HL-60 (cell line): ENCODE results near the gene SIX2.

Source experiments
- DNase-seq, 2 experiments: peaks; one replicate each; pipeline ENCODE4 v3.0.0-alpha.2; 2010 to 2020; ENCODE audit warnings: low read depth in 1 of 2, low spot score in 1 of 2
- H3K27ac ChIP-seq: fragments of 250-450 bp; sonication (Bioruptor Pico); replicated peaks from 2 replicates; pipeline ENCODE4 v1.5.1; 2020; ENCODE audit warnings: mild to moderate bottlenecking, moderate library complexity
- H3K27me3 ChIP-seq: fragments of 250-450 bp; sonication (Bioruptor Pico); 2 replicates; pipeline ENCODE4 v1.5.1; 2021; ENCODE audit warnings: mild to moderate bottlenecking, moderate library complexity; ENCODE audit not compliant: insufficient read depth, poor library complexity, severe bottlenecking
- H3K4me3 ChIP-seq: replicated peaks from 2 replicates; pipeline ENCODE4 v1.5.1; 2011; ENCODE audit warnings: mild to moderate bottlenecking, control low read depth, low read length; ENCODE audit not compliant: insufficient read depth
- GABPA ChIP-seq: IDR thresholded peaks from 2 replicates; pipeline ENCODE4 v1.6.1; 2012; ENCODE audit warnings: low read depth
- POLR2AphosphoS5 ChIP-seq: IDR thresholded peaks from 2 replicates; pipeline ENCODE4 v1.6.1; 2012; ENCODE audit warnings: low read depth
- SPI1 ChIP-seq: IDR thresholded peaks from 2 replicates; pipeline ENCODE4 v1.6.1; 2012; ENCODE audit warnings: low read depth, mild to moderate bottlenecking, borderline replicate concordance
- TF ChIP-seq, protein P1 (sequence below): IDR thresholded peaks from 2 replicates; pipeline ENCODE4 v1.6.1; 2012; ENCODE audit warnings: low read depth; ENCODE audit not compliant: insufficient replicate concordance
- TF ChIP-seq, protein P2 (sequence below): IDR thresholded peaks from one replicate; pipeline ENCODE4 v1.5.1; 2011; ENCODE audit warnings: low read length, control low read depth, inconsistent platforms; ENCODE audit not compliant: insufficient read depth

Gene SIX2

DNA sequence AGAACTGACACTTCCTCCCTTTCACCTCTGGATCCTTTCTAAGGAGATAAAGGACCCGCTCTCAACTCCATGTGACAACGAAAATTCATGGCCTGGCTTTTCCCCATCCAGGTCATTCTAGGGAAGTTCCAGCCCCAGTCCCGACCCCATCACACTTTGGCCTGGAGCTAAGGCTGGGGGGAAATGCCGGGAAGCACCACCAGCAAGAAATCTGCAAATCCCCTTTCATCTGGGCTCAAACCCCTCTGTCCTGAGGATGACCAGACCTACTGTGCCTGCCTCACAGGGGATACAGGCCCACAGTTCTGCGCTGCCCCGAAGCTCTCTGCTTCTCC, 1.3 kb downstream of the SIX2 start:
- no peak for DNase-seq
- H3K4me3 ChIP-seq, result no peak overlapping the region
- no peak for TF ChIP-seq GABPA
- no peak for TF ChIP-seq SPI1
- TF ChIP-seq, protein P1, sequence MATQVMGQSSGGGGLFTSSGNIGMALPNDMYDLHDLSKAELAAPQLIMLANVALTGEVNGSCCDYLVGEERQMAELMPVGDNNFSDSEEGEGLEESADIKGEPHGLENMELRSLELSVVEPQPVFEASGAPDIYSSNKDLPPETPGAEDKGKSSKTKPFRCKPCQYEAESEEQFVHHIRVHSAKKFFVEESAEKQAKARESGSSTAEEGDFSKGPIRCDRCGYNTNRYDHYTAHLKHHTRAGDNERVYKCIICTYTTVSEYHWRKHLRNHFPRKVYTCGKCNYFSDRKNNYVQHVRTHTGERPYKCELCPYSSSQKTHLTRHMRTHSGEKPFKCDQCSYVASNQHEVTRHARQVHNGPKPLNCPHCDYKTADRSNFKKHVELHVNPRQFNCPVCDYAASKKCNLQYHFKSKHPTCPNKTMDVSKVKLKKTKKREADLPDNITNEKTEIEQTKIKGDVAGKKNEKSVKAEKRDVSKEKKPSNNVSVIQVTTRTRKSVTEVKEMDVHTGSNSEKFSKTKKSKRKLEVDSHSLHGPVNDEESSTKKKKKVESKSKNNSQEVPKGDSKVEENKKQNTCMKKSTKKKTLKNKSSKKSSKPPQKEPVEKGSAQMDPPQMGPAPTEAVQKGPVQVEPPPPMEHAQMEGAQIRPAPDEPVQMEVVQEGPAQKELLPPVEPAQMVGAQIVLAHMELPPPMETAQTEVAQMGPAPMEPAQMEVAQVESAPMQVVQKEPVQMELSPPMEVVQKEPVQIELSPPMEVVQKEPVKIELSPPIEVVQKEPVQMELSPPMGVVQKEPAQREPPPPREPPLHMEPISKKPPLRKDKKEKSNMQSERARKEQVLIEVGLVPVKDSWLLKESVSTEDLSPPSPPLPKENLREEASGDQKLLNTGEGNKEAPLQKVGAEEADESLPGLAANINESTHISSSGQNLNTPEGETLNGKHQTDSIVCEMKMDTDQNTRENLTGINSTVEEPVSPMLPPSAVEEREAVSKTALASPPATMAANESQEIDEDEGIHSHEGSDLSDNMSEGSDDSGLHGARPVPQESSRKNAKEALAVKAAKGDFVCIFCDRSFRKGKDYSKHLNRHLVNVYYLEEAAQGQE, result no peak
- no peak for TF ChIP-seq POLR2AphosphoS5
- TF ChIP-seq, protein P2, sequence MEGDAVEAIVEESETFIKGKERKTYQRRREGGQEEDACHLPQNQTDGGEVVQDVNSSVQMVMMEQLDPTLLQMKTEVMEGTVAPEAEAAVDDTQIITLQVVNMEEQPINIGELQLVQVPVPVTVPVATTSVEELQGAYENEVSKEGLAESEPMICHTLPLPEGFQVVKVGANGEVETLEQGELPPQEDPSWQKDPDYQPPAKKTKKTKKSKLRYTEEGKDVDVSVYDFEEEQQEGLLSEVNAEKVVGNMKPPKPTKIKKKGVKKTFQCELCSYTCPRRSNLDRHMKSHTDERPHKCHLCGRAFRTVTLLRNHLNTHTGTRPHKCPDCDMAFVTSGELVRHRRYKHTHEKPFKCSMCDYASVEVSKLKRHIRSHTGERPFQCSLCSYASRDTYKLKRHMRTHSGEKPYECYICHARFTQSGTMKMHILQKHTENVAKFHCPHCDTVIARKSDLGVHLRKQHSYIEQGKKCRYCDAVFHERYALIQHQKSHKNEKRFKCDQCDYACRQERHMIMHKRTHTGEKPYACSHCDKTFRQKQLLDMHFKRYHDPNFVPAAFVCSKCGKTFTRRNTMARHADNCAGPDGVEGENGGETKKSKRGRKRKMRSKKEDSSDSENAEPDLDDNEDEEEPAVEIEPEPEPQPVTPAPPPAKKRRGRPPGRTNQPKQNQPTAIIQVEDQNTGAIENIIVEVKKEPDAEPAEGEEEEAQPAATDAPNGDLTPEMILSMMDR, result no peak
- no peak overlapping the region for H3K27ac ChIP-seq
- H3K27me3 ChIP-seq, result peaks cover 94% of the 10 kb centered on the region

DNA sequence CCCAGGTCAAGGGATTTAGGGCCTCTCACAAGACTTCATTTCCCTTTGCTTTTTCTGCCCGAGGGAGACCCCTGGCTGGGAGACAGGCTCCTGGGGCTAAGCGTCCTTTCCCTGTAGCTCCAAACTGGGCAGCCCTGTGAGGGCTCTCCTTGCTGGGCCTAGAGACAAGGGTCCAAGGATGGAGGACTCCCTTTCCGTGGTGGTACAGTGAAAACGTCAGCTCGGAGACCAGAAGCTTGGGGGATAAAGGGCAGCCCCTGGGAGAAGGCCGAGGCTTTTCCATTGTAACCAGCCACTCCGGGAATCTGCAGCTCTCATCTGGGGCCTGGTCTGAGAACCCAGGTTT, 2.3 kb downstream of the SIX2 start:
- peaks cover 94% of the 10 kb centered on the region for H3K27me3 ChIP-seq
- H3K4me3 ChIP-seq, result no peak overlapping the region
- TF ChIP-seq, protein P1, result no peak
- H3K27ac ChIP-seq, result no peak overlapping the region
- no peak for DNase-seq

GRCh38 chr2:45006041-45006941, 3.0 kb downstream of the SIX2 start:
- Histone ChIP-seq H3K4me3 (no peak overlapping the region), H3K27me3 (peaks cover 94% of the 10 kb centered on the region), H3K27ac (no peak overlapping the region)
- TF ChIP-seq POLR2AphosphoS5, result no peak
- TF ChIP-seq GABPA, result no peak
- TF ChIP-seq SPI1, result no peak
- TF ChIP-seq, protein P1, result no peak
- TF ChIP-seq, protein P2, result no peak
- no peak for DNase-seq
